GM18498 (cell line): ENCODE measurements around the gene CDH23.

Experiments
- ATAC-seq: cut with Tn5 transposase; IDR thresholded peaks from one replicate; pipeline ENCODE4 v1.9.1; 2021; ENCODE audit warnings: mild to moderate bottlenecking, moderate library complexity; ENCODE audit not compliant: unreplicated experiment

Gene CDH23

DNA sequence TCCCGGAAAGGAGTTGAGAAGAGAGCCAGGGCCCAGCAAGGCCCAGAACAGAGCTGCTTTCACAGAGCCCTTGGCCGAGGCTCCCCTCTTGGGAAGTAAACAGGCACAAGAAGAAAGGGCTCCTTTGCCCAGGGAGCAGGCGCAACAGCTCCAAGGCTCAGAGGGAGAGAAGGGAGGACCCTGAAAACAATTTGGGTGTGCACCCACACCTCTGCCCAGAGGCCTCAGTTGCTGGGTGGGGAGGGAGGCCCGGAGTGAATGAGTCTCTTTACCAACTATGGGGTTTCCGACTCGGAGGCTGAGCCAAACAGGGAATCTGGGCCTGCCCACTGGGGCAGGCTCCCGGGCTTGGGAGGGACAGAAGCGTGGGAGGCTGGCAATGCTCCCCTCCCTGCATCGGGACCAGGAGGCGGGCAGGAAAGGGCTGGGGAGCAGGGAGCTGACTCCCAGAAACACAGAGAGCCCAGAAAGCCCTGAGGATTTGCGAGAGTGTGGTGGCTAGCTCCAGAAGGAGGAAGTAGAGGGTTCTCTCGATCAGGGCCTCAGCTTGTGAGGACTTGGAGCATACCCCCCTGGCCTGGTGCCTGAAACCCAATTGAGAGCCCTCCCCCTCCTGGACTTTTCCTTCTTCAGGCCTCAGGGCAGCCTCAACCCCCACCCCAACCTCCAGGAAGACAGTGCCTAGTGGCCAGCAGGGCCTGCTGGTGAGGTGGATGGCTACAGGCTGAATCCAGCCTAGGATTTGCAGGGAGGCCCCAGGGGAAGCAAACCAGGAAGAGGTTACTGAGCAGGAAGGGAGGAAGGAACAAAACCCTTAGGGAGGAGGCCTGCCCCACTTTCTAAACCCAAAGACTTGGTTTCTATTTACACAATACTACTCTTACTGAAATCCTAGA is 316.7 kb downstream of the CDH23 start:
- ATAC-seq, result no peak

DNA sequence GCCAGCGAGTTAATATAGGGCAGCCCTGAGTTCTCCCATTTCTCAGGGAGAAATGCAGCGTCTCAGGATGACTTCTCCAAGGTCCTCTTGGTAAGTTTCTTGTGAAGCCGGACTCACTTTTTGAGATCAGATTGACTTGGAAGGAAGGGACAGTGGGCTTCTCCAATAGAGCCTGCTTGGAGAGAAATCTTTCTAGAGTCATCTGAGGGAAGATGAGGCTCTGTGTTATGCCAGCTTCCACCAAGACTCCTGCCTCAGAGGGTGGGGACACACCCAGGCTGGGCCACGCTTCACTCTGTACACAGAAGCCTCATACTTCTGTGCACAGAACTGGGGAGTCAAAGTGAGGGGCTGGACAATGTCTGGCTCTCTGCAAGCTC is 317.3 kb downstream of the CDH23 start:
- ATAC-seq, result no peak

DNA sequence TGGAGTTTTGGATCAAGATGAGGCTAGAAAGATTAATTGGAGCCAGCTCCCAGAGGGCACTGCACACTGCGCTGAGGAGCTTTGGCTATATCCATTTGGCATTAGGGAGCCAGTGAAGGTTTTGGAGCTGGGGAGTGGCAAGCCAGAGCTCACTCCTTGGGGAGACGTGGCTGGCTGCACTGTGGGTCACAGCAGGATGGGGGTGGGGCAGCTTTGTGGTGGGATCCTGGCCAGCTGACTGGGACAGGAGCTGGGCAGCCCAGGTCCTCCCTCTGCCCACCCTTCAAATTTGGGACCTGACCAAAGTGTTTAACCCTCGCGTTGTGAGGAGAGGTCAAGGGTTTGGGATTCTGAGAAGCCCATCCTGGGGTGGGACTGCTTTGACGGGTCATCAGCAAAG is 317.9 kb downstream of the CDH23 start:
- ATAC-seq, result no peak

DNA sequence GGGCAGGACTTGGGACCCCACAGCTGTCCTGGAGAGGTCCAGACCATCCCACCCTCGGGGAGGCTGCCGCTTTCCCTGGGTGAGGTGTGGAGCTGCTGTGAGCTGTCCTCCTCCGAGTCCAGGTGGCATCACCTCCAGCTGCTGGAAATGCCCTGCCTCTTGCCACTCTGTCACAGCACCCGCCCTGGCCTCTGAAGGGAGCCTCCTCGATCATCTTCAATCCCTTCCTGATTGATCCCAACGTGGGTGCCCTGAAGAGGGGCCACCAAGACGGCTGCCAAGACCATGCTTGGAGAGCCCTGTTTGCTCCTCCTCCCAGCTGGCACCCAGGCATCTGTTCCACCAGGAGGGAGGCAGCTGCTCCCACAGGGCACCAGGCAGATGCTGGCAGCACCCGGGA is 318.3 kb downstream of the CDH23 start:
- no peak for ATAC-seq

DNA sequence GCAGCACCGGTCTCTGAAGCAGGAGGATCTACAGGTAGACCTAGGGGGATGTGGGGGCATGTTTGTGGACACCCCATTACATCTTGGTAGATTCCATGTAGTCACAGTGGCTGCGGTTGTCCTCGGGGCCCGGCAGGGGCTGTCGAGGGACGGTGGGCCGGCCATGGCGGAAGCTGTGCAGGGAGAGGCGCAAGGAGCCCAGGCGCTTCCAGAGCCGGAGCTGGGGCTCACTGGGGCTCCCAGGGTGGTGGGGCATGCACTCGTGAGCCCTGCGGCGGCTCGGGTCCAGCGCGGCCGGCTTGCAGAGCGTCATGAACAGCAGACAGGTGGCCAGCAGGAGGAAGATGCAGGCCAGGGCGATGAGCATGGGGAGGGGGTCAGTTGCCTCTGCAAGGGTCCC is 319.1 kb downstream of the CDH23 start:
- ATAC-seq, result no peak

DNA sequence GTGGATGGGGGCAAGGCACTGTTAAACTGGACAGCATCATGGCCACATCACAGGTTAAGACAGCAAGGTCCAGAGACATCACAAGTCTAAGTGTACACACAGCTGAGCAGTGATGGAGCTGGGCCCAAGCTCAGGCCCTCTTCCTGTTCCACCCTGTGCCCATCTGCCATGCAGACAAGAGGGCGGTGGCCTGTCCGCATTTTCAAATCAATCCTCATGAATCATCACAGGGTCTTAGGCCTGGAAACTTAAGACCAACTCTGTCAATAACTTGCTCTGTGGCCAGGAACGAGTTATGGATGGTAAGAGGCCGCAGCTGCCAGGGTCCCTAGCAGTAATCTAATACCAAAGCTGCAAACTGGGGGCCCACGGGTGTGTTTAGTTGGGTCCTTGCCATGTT is 319.7 kb downstream of the CDH23 start:
- ATAC-seq, result no peak

DNA sequence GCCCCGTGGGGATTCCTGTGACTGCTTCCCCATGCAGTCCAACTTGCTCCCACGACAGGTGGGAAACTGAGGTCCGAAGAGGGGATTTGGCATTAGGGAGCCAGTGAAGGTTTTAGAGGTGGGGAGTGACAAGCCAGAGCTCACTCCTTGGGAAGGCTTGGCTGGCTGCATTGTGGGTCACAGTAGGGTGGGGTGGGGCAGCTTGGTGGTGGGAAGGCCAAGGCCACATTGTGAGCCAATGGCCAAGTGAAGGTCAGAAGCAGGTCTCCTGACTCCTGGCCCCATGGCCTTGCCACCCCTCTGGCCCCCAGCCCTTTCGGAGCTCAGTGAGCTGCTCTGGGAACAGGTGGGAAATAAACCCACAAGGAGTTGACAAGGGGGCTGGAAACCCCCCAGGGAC is 320.3 kb downstream of the CDH23 start:
- no peak for ATAC-seq

DNA sequence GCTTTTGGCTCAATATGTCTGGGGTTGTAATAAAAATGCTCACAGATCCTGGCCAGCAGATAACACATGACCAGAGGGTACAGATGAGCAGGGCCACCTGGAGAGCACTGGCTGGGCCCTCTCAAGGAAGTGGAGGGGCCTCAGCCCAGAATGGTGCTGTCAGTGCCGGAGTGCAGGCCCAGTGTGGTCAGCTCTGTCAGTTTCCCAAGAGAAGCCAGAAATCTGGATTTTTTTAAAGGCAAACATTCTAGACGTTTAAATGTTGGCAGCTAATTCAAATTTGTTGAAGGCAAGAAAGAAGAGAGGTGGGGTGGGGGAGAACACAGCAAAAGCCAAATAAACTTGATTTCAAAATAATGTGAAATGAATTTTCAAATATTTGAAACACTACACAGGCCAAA is 320.8 kb downstream of the CDH23 start:
- ATAC-seq, result no peak

DNA sequence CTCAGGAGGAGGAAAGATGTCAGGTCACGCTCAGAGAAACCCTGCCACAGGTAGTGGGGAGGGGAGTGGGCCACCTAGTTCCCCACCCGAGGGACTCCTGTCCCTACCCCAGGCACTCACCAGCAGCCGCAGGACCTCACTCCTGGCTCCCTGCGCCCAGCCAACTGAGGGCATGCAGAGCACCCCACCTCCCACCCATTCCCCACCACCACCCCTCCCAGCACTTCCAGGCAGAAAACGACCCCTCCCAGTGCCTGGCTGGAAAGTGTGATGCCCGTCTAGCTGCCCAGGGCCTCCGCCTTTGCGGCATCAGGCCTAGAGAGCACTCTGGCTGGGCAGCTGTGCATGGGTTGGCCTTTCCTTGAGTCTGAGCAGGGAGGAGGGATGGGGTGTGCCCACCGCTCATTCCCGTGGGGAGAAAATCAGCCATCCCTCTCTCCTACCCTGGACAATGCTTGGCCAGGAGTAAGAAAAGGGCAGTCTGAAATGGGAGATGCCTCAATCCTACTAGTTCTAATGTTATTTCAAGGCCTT is 321.5 kb downstream of the CDH23 start:
- no peak for ATAC-seq

DNA sequence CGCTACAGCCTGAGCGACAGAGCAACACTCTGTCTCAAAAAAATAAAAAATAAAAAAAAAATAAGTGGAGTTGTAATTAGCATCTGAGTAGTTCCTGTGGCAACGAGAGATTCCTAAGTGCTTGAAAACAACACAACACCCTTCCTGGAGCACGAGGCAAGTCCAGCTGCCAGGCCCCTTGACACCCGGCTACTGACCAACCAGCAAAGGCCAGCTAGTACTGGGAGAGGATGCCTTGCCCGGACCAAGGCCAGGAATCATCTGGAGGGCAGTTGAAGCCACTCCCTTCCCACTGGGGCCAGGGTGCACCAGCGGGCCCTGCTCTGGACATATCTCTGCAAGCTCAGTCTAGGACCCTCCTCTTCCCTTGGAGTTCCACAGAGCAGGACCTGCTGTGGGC is 322.3 kb downstream of the CDH23 start:
- ATAC-seq, result no peak

DNA sequence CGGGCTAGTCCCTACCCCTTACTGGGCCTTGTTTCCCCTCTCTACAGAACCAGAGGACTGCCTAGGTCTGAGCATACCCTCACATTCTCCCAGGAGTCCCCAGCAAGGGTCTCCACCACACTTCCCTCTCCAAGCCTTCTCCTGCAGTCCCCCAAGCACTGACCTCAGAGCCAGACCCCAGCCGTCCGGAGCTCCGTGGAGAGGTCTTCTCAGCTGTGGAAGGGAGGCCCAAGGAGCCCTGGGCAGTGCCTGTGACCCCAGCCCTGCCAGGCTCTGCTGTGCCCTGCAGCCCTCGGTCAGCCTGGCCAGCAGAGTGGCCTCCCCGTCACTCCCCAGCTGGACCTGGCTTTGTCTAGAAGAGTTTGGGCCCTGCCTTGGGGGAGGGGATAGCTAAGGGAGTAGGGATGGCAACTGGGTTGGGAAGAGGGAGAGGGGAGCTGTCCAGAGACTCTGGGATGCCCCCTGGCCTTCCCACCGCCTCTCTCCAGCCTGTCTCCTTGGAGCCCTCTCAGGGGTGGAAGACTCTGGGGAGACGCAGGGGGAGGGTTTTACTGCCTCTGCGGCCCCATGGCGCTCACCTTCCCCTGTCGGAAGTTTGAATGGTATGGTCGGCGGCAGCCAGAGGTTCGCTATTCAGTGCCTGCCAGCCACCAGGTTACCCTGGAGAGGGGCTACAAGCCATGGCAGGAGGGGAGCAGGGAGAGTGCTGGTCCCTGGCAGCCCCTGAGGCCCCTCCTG is 322.9 kb downstream of the CDH23 start, which contains the start of gene C10orf105:
Gene C10orf105 (minus strand): TSS at position 315 of the 738 bp plus-strand sequence. CDS start 3,441 bp downstream, outside the sequence.
- ATAC-seq, result no peak

DNA sequence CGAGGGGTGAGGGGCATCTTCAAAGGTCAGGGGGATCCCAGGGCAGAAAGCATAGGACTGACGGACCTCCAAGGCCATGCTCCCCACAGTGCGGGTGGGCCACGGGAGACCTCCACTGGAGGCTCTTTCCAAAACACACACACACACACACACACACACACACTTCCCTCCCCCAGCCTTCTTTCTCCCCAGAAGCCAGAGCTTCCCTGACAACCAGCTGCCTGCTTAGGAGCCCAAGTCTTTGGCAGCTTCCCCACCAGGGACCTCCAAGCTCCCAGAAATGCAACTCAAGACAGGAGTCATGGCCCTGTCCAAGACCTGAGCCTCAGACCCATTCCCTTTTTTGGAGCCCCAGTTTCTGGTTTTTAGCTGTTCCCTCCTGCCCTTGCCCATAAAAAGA is 323.6 kb downstream of the CDH23 start:
- ATAC-seq, result no peak

DNA sequence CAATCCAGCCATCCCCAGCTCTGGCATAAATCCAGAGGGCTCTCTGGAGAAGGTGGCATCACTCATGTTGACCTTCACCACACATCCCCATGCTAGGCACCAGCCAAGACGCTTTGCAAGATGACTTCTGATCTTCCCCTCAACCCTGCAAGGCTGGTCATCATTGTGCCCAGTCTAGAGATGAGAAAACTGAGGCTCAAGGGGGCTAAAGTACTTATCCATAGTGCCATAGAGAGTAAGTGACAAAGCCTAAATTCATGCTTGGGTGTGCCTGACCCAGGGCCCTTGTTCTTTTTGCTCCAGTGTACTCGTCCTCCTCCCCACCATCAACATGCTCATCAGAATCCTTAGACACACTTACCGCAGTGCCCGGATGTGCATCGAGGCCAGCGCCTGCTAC is 324.6 kb downstream of the CDH23 start:
- ATAC-seq, result no peak

DNA sequence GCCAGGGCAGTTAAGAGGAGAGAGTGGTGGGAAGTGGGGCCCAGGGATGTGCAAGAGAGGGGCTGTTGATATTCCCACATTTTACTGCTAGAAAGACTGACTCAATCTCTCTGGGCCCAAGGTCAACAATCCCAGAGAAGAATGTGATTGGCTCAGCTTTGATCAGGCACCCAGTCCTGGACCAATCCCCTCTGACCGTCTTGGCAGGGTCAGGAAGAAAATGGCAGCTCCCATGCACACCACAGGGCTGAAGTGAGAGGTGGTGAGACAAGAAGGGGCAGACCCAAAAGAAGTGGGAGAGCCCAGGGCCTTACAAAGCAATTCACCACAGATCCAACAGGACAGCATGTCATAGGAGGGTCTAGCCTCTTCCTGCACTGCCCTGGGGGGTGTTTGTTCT is 326.1 kb downstream of the CDH23 start:
- ATAC-seq, result no peak

DNA sequence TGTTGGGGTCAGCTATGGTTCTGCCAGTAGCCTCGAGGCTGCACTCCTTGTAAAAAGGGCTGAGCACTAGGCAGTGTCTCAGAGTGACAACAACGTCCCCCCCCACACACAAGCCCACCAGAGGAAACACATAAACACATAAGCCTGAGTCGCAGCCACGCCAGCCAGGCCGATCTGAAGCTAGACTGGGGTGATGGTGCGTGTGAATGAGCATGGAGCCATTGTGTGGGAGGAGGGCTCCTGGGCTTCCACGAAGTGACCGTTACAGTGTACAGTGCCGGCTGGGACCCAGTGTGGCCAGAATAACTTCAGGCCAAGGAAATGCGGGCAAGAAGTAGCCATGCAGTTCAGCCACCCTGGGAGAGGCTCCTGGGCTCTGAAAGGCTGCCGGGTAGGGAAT is 326.6 kb downstream of the CDH23 start:
- no peak for ATAC-seq

DNA sequence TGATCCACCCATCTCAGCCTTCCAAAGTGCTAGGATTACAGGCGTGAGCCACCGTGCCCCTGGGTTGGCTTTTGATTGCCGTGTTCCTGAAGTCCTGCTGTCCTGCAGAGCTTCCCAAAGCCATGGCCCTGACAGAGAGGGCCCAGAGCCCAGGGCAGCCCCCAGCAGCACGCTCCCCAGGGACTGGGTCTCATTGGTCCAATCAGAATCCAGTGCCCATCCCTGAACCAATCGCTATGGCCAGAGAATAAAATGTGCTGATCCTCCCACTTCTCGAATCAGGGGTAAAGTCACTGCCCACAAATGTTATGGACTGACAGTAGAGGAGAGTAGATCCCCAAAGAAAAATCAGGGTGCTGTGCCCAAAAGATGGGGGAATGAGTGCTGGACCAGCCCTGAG is 327.8 kb downstream of the CDH23 start:
- ATAC-seq, result no peak

DNA sequence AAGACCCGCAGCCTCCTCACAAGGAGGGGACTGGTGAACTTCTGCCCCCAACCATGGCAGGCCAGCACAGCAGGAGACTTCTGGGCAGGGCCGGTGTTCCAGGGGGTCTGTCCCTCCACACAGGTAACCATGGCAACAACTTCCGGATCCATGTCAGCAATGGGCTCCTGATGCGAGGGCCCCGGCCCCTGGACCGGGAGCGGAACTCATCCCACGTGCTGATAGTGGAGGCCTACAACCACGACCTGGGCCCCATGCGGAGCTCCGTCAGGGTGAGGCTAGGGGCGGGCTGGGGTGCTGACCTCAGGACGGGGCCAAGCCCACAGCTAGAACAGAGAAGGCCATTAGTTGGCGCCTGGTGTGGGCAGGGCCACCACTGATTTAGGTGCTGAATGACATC is 328.5 kb downstream of the CDH23 start:
- no peak for ATAC-seq

DNA sequence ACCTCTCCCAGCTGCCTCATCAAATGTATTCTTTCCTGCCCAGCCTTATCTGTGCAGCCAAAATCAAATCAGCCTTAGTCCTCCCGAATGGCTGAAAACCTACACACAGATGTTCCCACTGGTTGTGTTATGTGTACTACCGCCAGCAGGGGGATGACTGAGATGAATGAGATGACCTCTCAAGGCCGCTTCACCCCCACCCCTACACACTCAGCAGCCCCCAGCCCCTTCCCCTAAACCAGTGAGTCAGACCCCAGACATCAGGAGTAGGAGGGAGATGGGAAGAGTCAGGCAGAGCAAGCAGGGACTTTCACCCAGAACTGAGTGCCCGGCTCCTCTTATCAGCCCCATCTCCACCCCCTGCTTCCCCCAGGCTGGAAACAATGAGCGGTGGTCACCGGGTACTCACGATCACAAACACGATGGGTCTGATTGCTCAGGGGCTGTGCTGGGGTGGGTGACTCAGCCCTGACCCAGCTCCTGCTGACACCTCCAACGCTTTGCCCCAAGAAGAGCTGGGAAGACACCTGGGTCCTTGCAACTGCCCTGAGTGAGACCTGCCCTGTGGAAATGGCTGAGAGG is 329.4 kb downstream of the CDH23 start:
- no peak for ATAC-seq

DNA sequence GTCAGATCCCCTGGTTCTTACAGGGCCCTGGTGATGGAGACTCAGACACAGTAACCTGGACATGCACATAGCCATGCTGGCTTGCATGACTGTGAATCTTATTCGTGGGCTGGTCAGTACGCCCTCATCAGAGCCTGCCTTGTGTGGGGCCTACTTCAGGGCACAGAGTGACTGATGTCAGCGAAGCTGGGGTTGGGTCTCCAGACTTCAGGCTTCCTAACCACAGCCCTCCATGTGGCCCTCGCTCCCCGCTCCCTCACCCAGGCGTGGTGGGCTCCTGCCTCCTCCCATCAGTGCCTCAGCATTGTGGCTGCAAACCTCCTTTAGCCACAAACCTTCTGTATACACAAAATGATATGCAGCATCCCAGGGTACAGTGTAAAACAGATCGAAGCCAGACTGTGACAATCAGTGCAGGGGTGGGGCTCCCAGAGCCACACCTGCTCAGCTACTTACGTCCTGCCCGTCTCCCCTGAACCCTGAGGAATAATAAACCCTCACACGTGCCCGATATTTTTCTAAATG is 329.9 kb downstream of the CDH23 start:
- no peak for ATAC-seq

DNA sequence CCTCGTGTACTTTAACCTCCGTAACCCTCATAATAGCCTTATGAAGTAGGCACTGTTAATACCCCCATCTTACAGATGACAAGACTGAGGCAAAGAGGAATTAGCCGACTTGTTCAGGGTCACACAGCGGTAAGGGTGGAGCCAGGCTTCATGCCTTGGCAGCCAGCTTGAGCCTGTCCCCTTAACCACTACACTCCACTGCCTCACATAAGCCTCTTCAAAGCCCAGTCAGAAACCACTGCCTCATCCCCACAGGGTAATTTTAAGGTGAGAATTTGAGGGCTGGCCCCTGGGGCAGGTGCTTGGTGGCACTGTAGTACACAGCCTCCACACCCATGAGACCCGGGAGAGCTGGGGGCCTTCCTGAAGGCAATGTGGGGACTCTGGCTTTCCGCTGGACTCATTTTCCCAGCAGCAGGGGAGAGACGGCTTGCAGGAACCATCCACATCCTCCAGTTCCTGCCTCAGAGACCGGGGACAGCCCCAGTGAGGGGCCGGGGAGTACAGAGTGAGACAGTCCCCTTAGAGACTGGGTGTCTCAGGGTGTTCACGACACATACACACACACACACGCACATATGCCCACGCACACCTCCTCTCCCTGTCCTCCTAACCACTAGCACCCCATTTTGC is 330.5 kb downstream of the CDH23 start:
- peak; percentile 45 for ATAC-seq
